ENCODE data around the gene GARNL3.

The GARNL3 gene

DNA sequence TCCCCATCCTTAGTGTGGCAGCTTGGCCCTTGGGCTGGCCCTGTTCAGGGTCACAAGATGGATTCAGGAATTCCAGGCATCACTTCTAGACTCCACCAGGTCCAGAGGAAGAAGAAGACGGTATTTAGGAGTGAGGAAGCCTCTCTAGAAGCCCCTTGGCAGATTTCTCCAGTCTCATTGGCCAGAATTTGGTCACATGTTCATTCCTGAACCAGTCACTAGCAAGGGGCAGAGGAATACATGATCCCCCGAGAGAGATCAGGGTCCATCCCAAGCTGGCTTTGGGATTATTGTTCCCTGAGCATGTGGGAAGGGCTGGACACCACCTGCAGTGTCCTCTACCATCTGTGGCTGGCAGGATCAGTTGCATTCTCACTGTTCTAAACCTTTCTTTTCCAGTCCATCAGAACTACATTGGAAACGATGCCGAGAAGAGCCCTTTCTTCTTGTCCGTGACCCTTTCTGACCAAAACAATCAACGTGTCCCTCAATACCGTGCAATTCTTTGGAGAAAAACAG is 48.5 kb downstream of the GARNL3 start:
- TF ChIP-seq PAX5 (IDR thresholded peaks at IDR 0.05; ENCODE audit: insufficient read depth, low read length, severe bottlenecking) (no peak), SPI1 (IDR thresholded peaks at IDR 0.05; ENCODE audit: low read depth, low read length) (no peak), POLR2A (IDR thresholded peaks at IDR 0.05; ENCODE audit: low read depth, low read length) (no peak), POLR2AphosphoS5 (IDR thresholded peaks at IDR 0.05; ENCODE audit: low read depth, low read length) (no peak), TAF1 (IDR thresholded peaks at IDR 0.05; ENCODE audit: low read depth, low read length) (no peak), POU2F2 (IDR thresholded peaks at IDR 0.05; ENCODE audit: low read depth, low read length) (no peak)
- DNase-seq (ENCODE audit: insufficient read length, low spot score) (no peak), FAIRE-seq (no peak)

DNA sequence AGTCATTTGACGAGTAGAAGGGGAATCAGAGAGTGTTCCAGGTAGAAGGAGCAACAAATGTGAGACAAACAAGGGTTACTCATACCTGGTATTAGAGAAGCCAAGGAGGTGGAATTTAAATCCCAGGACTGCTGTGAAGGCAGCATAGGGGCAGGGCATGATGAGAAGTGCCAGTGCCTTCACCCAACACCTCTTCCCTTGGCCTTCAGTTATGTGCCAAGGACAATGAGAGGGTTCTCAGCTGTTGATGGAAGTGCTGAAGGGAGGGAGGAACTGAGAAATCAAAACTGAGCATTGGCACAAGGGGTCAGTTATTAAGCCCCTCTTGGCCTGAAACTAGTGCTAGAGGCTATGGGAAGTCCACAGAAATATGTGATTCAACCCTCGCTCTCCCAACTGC is 50.3 kb downstream of the GARNL3 start:
- FAIRE-seq (no peak), DNase-seq (ENCODE audit: insufficient read length, low spot score) (no peak)
- TF ChIP-seq POU2F2 (IDR thresholded peaks at IDR 0.05; ENCODE audit: low read depth, low read length) (no peak), TAF1 (IDR thresholded peaks at IDR 0.05; ENCODE audit: low read depth, low read length) (no peak), SPI1 (IDR thresholded peaks at IDR 0.05; ENCODE audit: low read depth, low read length) (no peak), POLR2A (IDR thresholded peaks at IDR 0.05; ENCODE audit: low read depth, low read length) (no peak), POLR2AphosphoS5 (IDR thresholded peaks at IDR 0.05; ENCODE audit: low read depth, low read length) (no peak)

DNA sequence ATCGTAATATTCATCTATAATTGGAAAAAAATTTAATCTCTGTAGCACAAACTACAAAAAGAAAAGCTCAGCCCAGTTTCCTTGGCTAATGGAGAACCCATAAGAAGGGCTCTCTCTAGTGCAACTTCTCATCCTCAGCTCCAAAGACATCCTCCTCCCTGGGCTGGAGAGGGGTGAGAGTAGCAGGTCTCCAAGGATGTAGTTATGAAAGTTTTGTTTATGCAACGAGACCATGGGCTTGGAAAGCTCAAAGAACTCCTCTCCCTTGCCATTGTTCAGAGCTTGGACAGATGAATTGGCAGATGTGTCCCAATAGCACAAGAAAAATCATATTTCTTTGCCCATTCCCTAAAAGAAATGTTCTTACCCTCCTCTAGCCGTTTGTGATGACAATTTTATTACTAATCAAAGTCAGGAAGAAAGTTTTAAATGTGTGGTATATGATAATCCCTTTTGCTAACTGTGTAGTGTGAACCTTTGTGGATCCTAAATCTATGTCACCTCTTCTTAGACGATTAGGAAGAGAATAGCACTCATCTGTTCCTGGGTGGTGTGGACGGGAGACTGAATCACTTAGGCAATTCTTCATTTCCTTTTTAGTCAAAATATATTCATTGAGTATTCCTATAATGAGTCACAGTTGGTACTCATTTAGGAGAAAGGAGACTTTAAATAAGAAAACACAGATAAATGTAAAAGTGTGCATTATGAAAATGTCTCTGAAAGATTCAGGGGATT is 52.2 kb downstream of the GARNL3 start:
- FAIRE-seq (no peak), DNase-seq (ENCODE audit: insufficient read length, low spot score) (no peak)
- TF ChIP-seq POLR2AphosphoS5 (IDR thresholded peaks at IDR 0.05; ENCODE audit: low read depth, low read length) (no peak), PAX5 (IDR thresholded peaks at IDR 0.05; ENCODE audit: insufficient read depth, low read length, severe bottlenecking) (no peak), POLR2A (IDR thresholded peaks at IDR 0.05; ENCODE audit: low read depth, low read length) (no peak), POU2F2 (IDR thresholded peaks at IDR 0.05; ENCODE audit: low read depth, low read length) (no peak), SPI1 (IDR thresholded peaks at IDR 0.05; ENCODE audit: low read depth, low read length) (no peak), TAF1 (IDR thresholded peaks at IDR 0.05; ENCODE audit: low read depth, low read length) (no peak)

DNA sequence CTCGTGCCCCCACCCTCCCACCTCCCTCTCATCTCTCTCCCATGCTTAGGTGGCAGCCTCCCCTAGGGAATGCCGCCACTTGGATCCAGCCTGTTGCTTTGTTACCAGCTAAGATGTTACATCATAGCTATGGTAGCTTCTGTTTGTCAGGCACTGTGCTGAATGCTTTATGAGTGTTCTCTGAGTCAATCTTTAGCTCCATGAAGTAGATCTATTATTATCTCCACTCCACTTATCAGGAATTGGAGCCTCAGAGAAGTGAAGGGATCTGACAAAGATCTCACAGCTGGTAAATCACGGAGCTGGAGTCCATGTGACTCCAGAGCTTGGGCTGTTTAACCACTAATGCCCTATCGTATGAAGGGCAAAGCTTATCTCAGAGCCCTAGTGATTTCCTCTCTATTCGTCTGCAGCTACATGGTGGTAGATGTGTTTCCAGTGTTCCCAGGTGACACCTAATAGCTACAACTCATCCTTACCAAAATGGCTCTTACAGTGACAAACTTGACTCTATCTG is 54.1 kb downstream of the GARNL3 start:
- FAIRE-seq: no peak
- TF ChIP-seq POLR2A (IDR thresholded peaks at IDR 0.05; ENCODE audit: low read depth, low read length): no peak
- TF ChIP-seq POLR2AphosphoS5 (IDR thresholded peaks at IDR 0.05; ENCODE audit: low read depth, low read length): no peak
- no peak for TF ChIP-seq POU2F2 (IDR thresholded peaks at IDR 0.05; ENCODE audit: low read depth, low read length)
- TF ChIP-seq TAF1 (IDR thresholded peaks at IDR 0.05; ENCODE audit: low read depth, low read length): no peak
- no peak for TF ChIP-seq PAX5 (IDR thresholded peaks at IDR 0.05; ENCODE audit: insufficient read depth, low read length, severe bottlenecking)
- no peak for TF ChIP-seq SPI1 (IDR thresholded peaks at IDR 0.05; ENCODE audit: low read depth, low read length)
- DNase-seq (ENCODE audit: insufficient read length, low spot score): no peak

DNA sequence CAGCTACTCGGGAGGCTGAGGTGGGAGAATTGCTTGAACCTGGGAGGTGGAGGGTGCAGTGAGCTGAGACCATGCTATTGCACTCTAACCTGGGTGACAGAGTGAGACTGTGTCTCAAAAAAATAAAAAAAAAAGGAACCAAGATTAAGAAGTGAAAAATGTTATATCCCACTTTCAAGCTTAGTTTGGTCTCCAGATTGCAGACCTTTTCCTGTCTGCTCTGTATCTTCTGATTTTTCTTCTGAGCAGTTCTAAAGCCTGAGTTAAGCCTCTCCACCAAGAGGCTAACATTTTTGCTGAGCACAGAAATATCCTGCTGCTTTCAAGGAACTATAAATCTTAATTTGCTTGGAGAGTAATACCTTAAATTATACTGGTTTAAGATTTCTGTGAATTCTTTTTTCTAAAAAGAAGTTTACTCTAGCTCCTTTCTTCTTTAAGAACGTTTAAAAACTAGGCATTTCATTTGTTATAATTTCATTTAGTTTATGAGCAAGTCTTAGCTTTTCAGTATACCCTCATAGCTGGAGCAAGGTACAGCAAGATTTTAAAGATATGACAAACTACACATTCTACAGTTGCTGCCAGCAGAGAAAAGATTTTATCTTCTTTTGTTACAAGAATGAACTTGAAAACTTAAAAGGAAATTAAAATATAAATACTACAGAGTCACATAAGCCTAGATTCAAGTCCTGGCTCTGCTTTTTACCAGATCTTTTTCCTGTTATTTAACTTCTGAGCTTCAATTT is 55.0 kb downstream of the GARNL3 start:
- no peak for TF ChIP-seq POLR2A (IDR thresholded peaks at IDR 0.05; ENCODE audit: low read depth, low read length)
- TF ChIP-seq TAF1 (IDR thresholded peaks at IDR 0.05; ENCODE audit: low read depth, low read length): no peak
- TF ChIP-seq SPI1 (IDR thresholded peaks at IDR 0.05; ENCODE audit: low read depth, low read length): peak; percentile 37; the same call in 1 of the 2 replicates
- FAIRE-seq (no peak), DNase-seq (ENCODE audit: insufficient read length, low spot score) (no peak)

DNA sequence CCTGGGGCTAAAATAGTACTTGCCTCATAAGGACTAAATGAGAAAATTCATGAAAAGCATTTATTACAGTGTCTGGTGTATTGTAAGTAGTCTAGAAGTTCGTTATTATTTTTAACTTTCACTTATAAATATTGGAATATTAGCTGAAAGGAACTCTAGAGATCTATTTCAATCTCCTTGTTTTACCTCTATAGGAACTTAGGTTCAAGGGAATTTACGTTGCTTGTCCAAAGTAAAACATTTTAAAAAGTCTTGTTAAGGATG is 55.5 kb downstream of the GARNL3 start:
- no peak for FAIRE-seq
- no peak for TF ChIP-seq POLR2AphosphoS5 (IDR thresholded peaks at IDR 0.05; ENCODE audit: low read depth, low read length)
- no peak for TF ChIP-seq POLR2A (IDR thresholded peaks at IDR 0.05; ENCODE audit: low read depth, low read length)
- no peak for TF ChIP-seq PAX5 (IDR thresholded peaks at IDR 0.05; ENCODE audit: insufficient read depth, low read length, severe bottlenecking)
- TF ChIP-seq POU2F2 (IDR thresholded peaks at IDR 0.05; ENCODE audit: low read depth, low read length): no peak
- no peak for TF ChIP-seq SPI1 (IDR thresholded peaks at IDR 0.05; ENCODE audit: low read depth, low read length)
- TF ChIP-seq TAF1 (IDR thresholded peaks at IDR 0.05; ENCODE audit: low read depth, low read length): no peak
- DNase-seq (ENCODE audit: insufficient read length, low spot score): no peak

DNA sequence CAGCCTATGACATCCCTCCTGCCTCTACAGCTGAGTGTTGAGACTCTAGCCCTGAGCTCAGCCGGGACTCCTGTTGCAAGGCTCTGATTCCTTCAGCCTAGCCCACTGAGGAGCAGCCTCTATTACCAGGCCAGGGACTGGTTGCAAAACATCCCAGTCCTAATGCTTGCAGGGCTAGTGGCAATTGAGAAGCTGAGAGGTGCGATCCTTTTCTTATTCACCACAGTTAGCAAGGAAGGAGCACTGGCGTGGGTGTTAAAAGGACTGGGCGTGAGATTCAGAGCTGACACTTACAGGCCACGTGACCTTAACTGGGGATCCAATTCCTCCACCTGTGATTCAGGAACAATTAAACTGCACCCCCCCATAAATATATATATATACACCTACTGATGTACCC is 58.8 kb downstream of the GARNL3 start:
- FAIRE-seq: no peak

DNA sequence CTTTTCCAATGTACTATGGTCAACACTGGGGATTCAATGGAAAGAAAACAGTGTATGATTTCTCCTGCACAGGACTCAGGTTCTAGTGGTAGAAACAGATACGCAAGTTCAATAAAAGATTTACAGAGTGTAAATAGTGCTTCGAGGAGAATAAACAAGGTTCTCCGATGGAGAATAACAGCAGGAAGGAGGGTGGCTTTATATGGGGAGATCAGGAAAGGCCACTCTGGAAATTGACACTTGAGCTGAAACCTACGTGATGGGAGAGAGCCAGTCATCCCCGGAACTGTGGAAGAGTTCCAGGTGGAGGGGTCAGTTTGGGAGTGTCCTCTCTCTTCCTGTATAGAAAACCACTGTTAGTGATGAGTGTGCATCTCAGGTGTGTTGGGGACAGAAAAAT is 65.9 kb downstream of the GARNL3 start:
- FAIRE-seq (no peak), DNase-seq (ENCODE audit: insufficient read length, low spot score) (no peak)
- TF ChIP-seq PAX5 (IDR thresholded peaks at IDR 0.05; ENCODE audit: insufficient read depth, low read length, severe bottlenecking) (no peak), POLR2AphosphoS5 (IDR thresholded peaks at IDR 0.05; ENCODE audit: low read depth, low read length) (no peak), POU2F2 (IDR thresholded peaks at IDR 0.05; ENCODE audit: low read depth, low read length) (no peak), SPI1 (IDR thresholded peaks at IDR 0.05; ENCODE audit: low read depth, low read length) (no peak), TAF1 (IDR thresholded peaks at IDR 0.05; ENCODE audit: low read depth, low read length) (no peak), POLR2A (IDR thresholded peaks at IDR 0.05; ENCODE audit: low read depth, low read length) (no peak)

More for the DNA sequence above, 58.8 kb downstream of the GARNL3 start:
- TF ChIP-seq POLR2AphosphoS5 (IDR thresholded peaks at IDR 0.05; ENCODE audit: low read depth, low read length): no peak
- no peak for DNase-seq (ENCODE audit: insufficient read length, low spot score)

DNA sequence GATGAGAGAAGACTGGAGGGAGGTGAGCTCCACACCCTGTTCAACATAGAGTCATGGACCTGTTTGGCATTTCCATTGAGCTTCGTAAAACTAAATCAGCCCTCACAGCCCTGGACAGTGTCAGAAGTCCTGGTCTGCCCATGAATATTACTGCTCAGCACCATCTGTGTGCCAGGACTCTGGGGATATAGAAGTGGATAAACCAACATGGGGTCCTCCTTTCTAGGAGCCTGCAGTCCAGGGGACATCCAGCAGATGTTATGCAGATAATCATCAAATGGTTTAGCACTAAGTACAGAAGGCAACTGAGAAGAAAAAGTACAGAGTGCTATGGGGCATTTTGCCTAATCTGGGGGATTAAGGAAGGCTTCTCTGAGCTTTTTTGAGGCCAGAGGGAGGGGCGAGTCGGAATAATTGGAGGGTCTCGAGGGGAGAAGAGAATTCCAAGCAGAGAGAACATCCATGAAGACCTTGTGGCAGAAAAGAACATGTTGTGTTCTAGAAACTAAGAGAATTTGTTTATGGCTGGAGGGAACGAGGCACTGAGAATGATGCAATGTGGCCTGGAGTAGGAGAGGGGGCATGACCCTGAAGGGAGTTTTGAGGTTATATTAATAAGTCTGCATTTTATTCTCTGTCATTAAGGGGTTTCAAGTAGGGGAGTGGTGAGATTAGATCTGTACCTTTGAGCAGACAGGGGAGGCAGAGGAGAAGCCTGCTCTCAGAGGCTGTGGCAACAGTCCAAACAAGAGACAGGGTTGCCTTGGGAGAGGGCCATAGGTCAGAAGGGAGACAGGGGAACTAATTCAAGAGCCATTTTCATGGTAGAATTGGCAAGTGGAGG is 68.9 kb downstream of the GARNL3 start:
- no peak for FAIRE-seq
- TF ChIP-seq POLR2AphosphoS5 (IDR thresholded peaks at IDR 0.05; ENCODE audit: low read depth, low read length) (no peak), POLR2A (IDR thresholded peaks at IDR 0.05; ENCODE audit: low read depth, low read length) (no peak), TAF1 (IDR thresholded peaks at IDR 0.05; ENCODE audit: low read depth, low read length) (no peak), POU2F2 (IDR thresholded peaks at IDR 0.05; ENCODE audit: low read depth, low read length) (no peak), SPI1 (IDR thresholded peaks at IDR 0.05; ENCODE audit: low read depth, low read length) (no peak), PAX5 (IDR thresholded peaks at IDR 0.05; ENCODE audit: insufficient read depth, low read length, severe bottlenecking) (no peak)

More for the DNA sequence above, 68.9 kb downstream of the GARNL3 start:
- DNase-seq (ENCODE audit: insufficient read length, low spot score): no peak

Measured in GM12891 (cell line).